Measurements from ENCODE around the gene FAM124A. TPM values are rescaled to one million over a fixed set of nuclear protein-coding genes. Genes with fewer than 3 reads are reported as not detected.

FAM124A gene
- total and polyA plus RNA-seq, 12 donors = 2.1 to 14.0 (median 7.0) TPM

DNA sequence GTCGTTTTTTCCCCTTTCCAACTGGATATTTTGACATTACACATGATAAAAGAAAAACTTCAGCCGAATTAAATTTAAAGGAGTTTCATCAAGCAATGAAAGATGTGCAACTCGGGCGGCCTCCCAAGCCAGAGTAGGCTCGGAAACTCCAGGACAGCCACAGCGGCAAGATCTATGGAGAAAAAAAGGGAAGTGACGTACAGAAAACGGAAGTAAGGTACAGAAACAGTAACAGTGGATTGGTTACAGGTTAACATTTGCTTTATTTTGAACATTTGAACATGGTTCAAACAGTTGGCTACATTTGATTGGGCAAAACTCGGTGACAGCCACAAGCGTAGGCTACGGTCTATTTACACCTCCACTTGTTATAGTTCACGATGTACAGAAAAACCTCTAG, 30.5 kb upstream of the FAM124A start:
- Histone ChIP-seq H3K36me3 (no peaks in the 10 kb centered on the region), H3K4me1 (no peaks in the 10 kb centered on the region), H3K4me3 (no peak overlapping the region), H3K9me3 (no peaks in the 10 kb centered on the region), H3K27me3 (peaks cover 0 to 3% (median 0%) of the 10 kb centered on the region in 7 donors), H3K27ac (no peak overlapping the region)
- intact Hi-C loops (cut with DNase I) = no loop called here
- WGBS, 2 donors = 93 to 96% methylated on average over 12 of the region's 12 CpGs
- no peak for TF ChIP-seq CTCF (IDR thresholded peaks at IDR 0.05)
- no peak for DNase-seq
- no peak for ATAC-seq

DNA sequence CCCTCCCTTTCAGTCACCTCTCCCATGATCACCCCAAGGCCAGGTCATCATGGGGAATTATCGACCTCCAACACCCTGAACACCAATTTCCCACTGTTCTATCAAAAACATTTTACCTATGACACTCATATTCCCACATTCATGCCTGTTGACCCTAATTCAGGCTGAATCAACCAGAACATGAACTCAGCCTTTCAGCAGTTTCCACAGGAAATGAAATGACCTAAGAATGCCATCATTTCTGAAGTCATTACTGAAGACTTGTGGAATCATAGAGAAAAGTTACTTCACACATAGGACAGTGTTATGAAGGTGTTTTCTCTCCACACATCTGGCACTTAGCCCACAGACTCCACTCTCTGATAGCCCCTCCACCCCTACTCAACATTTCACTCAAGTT, 29.9 kb upstream of the FAM124A start:
- no peak overlapping the region for H3K27ac ChIP-seq
- no peaks in the 10 kb centered on the region for H3K4me1 ChIP-seq

DNA sequence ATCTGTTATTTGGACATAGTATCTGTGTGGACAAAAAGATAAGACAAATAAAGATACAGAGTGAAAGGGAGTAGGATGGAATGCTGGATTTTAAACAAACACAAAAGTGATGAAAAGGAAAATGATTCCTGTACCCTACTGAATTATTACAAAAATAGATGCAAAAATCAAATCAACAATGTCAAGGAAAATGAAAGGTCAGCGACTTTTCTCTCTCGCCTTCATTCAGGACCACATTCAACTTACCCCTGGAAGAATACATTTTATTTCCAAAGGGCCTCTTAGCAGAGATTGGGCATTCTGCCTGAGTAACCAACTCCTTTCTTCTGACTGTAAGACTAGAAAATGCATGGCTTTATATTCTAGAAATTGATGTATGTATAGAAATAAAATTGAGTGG, 28.8 kb upstream of the FAM124A start:
- no peak overlapping the region for H3K27ac ChIP-seq
- H3K9me3 ChIP-seq = peaks cover 0 to 2% (median 0%) of the 10 kb centered on the region in 11 donors
- H3K36me3 ChIP-seq = no peaks in the 10 kb centered on the region
- H3K4me3 ChIP-seq = no peak overlapping the region
- intact Hi-C loops (cut with DNase I) = no loop called here
- ATAC-seq (no peak), DNase-seq (no peak)
- WGBS, 2 donors = 93 to 97% methylated on average over 2 of the region's 2 CpGs
- no peaks in the 10 kb centered on the region for H3K4me1 ChIP-seq
- peaks cover 0 to 3% (median 0%) of the 10 kb centered on the region in 7 donors for H3K27me3 ChIP-seq
- no peak for TF ChIP-seq CTCF (IDR thresholded peaks at IDR 0.05)

More for the DNA sequence above, 29.9 kb upstream of the FAM124A start:
- H3K9me3 ChIP-seq = no peaks in the 10 kb centered on the region
- no peak for TF ChIP-seq CTCF (IDR thresholded peaks at IDR 0.05)
- no peak overlapping the region for H3K4me3 ChIP-seq
- DNase-seq (no peak), ATAC-seq (no peak)
- 87 to 94% methylated on average over 1 of the region's 1 CpG for WGBS, 2 donors
- no peaks in the 10 kb centered on the region for H3K36me3 ChIP-seq
- intact Hi-C loops (cut with DNase I) = no loop called here
- peaks cover 0 to 3% (median 0%) of the 10 kb centered on the region in 7 donors for H3K27me3 ChIP-seq

- no peak for DNase-seq
- ATAC-seq = no peak
- intact Hi-C loops (cut with DNase I) = no loop called here
- Histone ChIP-seq H3K27ac (no peak overlapping the region), H3K9me3 (peaks cover 0 to 7% (median 0%) of the 10 kb centered on the region in 11 donors), H3K36me3 (no peaks in the 10 kb centered on the region), H3K27me3 (no peaks in the 10 kb centered on the region), H3K4me3 (no peak overlapping the region), H3K4me1 (no peaks in the 10 kb centered on the region)
- no peak for TF ChIP-seq CTCF (IDR thresholded peaks at IDR 0.05)
- 90 to 92% methylated on average over 8 of the region's 8 CpGs for WGBS, 2 donors
Observed at GRCh38 chr13:51194942-51195341, 27.3 kb upstream of the FAM124A start.

Data from heart right ventricle (tissue), 16 donors.